ENCODE measurements around the gene ACAP2.
"Not testable (repeated sequence)": the region's sequence is repeated elsewhere in the genome, so short reads cannot be mapped to it uniquely, and the experiment has no call there.

Gene ACAP2, protein sequence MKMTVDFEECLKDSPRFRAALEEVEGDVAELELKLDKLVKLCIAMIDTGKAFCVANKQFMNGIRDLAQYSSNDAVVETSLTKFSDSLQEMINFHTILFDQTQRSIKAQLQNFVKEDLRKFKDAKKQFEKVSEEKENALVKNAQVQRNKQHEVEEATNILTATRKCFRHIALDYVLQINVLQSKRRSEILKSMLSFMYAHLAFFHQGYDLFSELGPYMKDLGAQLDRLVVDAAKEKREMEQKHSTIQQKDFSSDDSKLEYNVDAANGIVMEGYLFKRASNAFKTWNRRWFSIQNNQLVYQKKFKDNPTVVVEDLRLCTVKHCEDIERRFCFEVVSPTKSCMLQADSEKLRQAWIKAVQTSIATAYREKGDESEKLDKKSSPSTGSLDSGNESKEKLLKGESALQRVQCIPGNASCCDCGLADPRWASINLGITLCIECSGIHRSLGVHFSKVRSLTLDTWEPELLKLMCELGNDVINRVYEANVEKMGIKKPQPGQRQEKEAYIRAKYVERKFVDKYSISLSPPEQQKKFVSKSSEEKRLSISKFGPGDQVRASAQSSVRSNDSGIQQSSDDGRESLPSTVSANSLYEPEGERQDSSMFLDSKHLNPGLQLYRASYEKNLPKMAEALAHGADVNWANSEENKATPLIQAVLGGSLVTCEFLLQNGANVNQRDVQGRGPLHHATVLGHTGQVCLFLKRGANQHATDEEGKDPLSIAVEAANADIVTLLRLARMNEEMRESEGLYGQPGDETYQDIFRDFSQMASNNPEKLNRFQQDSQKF

DNA sequence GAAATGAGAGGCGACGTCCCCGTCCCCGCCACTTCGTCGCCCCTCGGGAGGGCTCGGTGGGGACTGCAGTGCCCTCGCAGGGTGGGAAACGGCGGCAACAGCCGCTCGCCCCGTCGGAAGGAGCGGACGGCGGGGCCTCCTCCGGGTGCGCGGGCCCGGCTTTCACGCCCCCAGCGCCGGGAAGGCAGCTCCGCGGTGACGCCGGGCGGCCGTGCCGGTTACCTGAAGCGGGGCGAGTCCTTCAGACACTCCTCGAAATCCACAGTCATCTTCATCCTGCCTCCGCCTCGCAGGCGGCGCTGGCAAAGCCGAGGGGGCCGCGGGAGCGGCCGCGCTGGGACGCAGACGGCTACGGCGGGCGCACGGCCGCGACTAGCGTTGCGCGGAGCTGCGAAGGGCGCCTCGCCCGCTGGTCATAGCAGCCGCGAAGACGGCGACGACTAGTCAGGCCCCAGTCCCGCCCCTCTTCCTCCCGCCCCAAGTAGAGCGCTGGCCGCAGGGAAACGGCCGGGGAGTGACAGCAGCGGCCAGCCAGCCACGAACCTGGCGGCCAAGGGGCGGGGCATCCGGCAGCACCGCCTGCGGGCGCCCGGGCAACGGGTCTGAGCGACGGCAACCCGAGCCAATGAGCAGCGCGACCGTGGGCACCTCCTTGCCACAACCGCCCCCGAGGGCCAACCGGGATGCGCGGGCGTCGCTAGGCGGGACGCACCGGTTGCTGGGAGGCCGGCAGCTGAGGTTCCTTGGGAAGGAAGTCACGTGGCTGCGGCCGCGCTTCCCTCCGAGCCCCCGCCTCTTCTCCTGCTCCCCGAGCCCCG, at the start of gene ACAP2:
TSS of gene ACAP2 (minus strand) at position 448 of the 818 bp plus-strand sequence. CDS start at position 275, 173 bp downstream.
- peak; percentile 98 to 99 for DNase-seq (ENCODE audit: low read depth in 2 of 2)

DNA sequence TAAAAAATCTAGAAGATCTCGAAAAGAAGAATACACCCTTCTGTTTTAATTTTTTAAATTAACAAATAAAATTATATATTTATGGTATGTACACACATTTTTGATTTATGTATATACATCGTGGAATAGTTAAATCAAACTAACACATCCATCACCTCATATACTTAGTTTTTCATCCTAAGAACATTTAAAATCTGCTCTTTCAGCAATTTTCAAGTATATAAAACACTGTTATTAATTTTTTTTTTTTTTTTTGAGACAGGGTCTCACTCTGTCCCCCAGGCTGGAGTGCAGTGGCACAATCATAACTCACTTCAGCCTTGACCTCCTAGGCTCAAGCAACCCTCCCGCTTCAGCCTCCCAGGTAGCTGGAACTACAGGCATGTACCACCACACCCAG, 32.8 kb upstream of the ACAP2 start:
- no peak for DNase-seq (ENCODE audit: low read depth in 2 of 2)

DNA sequence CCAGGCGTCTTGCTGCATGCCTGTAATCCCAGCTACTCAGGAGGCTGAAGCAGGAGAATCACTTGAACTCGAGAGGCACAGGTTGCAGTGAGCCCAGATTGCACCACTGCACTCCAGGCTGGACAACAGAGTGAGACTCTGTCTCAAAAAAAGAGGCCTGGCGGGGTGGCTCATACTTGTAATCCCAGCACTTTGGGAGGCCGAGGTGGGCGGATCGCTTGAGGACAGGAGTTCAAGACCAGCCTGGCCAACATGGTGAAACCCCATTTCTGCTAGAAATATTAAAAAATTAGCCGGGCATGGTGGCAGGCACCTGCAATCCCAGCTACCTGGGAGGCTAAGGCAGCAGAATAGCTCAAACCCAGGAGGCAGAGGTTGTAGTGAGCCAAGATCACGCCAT, 32.3 kb upstream of the ACAP2 start:
- not testable (repeated sequence) for DNase-seq (ENCODE audit: low read depth in 2 of 2)

DNA sequence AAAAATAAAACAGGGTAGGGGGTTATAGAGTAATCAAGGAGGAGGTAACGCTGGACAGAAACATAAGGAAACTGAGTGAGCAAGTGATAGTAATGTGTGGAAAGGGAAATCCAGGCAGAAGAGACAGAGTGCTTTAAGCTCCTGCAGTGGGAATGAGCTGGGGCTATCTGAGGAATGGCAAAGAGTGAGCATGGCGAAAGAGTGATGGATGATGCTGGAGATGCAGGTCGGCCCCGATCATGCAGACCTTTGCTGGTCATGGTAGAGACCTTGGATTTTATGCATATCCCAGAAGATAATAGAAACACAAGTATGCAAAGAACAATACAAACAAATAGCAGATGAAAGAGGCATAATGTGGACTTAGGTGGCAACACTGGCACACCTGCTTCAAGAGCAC, 26.0 kb upstream of the ACAP2 start:
- no peak for DNase-seq (ENCODE audit: low read depth in 2 of 2)

DNA sequence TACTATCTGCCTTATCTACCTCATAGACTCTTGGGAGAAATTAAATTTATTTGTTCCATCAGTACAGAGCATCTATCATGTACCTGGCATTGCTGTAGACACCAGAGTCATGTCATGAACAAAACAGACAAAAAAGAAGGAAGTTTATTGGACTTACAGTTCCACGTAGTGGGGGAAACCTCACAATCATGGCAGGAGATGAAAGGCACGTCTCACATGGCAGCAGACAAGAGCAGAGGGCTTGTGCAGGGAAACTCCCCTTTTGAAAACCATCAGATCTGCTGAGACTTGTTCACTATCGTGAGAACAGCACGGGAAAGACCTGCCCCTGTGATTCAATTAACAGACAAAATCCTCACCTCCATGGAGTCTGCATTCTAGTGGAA, 25.6 kb upstream of the ACAP2 start:
- DNase-seq (ENCODE audit: low read depth in 2 of 2), result no peak

DNA sequence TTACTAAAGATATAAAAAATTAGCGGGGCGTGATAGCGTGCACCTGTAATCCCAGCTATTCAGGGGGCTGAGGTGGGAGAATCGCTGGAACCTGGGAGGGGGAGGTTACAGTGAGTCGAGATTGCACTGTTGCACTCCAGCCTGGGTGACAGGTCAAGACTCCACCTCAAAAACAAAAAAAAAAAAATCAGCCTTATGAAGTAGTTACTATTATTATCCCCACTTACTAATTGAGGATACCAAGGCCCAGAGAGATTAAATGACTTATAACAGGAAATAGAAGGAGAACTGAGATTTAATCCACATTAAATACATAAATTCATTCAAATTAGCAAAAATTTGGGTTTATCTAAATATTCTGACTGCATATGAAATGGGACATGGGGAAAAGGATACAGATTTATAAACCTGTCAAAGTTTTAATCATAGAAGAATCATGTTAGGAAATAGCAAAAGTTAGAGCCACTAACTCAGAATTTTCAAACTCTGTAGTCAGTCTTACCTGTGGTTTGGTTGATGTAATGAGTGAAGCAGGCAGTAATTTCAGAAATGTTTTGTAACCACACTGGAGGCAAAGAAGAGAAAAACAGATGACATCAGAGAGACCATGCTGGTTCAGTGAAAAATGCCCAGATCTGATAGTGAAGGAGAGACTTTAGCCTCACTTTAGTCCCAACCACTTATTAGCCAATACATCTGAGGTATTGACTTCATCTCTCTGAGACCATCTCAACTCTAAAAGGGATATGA, 25.0 kb upstream of the ACAP2 start:
- no peak for DNase-seq (ENCODE audit: low read depth in 2 of 2)

DNA sequence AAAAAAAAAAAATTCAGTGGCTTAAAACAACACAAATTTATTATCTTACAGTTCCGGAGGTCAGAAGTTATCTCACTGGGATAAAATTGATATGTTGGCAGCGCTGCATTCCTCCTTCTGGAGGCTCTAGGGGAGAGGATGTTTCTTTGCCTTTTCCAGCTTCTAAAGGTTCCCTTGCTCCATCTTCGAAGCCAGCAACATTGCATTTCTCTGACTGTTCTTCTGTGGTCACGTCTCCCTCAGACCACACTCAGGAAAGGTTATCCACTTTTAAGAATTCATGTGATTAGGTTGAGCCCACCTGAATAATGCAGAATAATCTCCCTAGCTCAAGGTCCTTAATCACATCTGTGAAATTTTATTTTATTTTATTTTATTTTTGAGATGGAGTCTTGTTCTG, 23.4 kb upstream of the ACAP2 start:
- no peak for DNase-seq (ENCODE audit: low read depth in 2 of 2)

DNA sequence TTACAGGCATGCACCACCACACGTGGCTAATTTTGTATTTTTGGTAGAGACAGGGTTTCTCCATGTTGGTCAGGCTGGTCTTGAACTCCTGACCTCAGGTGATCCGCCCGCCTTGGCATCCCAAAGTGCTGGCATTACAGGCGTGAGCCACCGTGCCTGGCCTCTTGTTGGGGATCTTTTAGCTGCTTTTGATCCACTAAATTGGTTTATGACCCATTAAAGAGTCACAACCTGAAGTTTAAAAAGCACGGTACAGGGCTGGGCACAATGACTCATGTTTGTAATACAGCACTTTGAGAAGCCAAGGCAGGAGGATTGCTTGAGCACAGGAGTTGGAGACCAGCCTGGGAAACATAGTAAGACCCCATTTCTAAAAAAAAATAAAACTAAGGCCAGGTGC, 20.1 kb upstream of the ACAP2 start:
- not testable (repeated sequence) for DNase-seq (ENCODE audit: low read depth in 2 of 2)

DNA sequence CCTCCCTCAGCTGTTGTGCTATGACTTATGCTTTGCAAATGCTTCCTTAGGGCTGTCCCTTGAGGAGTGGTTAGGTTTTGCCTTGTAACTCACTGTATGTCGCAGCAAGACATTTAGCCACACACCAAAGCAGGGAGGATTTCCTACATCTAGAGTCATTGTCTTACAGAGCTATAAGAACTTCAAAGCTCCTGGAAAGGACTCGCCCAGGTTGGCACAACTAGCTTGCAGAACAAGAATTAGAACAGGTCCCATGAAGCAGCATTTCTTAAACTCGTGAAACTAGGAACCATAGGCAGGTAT, 19.4 kb upstream of the ACAP2 start:
- DNase-seq (ENCODE audit: low read depth in 2 of 2), result no peak

DNA sequence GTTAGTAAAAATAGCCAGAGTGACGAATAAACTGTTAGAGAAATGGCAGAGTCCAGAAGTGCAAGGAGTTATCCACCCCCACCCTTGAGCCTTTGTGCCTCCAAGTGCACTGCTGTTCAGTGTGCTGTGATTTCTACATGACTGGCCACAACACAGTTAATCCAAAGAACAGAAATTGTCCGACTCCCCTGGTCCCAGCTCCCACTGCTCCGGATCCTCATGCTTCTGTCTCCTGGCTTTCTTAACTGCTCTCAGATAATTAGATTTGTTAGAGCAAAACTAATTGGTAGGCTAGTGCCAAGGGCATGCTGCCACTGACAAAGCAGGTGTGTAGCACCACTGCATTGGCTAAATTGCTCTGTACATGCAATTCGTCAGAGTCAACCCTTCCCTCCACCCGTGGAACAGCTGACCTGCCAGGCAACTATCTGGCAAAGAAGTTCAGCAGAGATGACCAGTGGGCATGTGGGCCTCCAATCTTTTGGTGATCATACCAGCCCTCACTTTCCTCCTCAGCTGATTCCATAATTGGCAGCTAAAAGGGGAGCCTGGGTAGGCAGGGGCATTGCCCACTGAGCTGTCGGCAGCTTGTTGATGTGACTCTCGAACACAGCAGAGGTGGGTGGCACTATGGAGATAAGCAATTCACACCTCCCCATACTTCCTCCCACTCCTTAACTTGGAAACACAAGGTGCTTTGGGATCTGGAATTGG, 18.9 kb upstream of the ACAP2 start:
- no peak for DNase-seq (ENCODE audit: low read depth in 2 of 2)

DNA sequence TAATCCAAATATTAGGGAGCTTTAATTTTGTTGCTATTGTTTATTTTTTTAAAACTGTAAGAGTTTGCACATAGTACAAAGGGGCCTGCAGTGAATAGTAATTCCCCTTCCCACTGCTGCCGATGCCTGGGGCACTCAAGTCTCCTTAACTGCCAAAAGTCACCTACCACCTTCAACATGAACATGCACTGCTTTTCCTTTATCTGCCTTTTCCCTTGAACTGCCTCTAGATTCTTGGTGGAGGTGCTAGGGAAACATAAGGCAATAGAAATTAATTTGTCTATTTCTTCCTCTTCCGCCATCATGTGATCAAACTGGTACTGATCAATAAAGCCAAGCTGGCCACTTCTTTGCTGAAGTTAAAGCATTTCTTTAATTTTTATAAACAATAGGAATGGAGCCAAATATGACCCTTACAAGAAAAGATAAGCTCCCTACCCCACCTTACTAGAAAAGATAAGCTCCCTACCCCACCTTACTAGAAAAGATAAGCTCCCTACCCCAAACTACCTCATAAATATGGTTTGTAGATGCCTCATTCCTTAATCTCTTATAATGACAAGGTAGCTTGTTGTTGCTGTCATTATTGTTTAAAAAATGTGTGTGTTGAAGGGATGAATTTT, 17.4 kb upstream of the ACAP2 start:
- no peak for DNase-seq (ENCODE audit: low read depth in 2 of 2)

DNA sequence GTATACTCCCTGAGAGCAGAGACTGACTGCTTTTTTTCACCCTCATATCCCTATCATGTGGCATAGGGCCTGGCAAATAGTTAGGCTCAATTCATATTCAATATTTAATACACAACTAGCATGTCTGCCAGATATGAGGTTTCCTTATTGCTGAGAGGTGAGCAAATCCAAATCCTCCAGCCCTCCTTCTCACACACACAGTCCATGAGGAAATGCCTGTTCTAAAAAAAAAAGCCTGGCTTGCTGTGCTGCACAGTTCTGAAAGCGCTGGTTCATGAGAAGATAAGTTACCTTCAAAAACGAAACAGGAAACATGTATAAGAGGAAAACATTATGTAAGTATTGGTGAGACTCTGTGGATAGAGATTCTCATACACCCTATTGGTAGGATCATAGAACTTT, 15.5 kb upstream of the ACAP2 start:
- DNase-seq (ENCODE audit: low read depth in 2 of 2), result no peak

DNA sequence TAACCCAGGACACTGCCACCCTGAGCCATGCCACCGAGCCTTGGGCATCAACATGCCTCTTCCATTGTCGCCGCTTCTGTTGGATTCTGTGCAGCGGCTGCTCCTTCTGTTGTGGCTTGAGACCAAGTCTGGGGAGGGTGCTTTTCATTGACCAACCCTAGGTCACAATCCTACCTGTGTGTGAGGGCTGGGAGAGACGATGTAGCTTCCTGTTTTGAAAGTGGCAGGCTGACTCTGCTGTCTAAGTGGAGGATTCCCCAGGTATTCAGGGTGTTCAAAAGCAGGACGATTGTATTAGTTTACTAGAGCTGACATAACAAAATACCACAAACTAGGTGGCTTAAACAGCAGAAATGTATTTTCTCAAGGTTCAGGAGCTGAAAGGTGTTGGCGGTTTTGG, 13.0 kb upstream of the ACAP2 start:
- DNase-seq (ENCODE audit: low read depth in 2 of 2), result no peak

DNA sequence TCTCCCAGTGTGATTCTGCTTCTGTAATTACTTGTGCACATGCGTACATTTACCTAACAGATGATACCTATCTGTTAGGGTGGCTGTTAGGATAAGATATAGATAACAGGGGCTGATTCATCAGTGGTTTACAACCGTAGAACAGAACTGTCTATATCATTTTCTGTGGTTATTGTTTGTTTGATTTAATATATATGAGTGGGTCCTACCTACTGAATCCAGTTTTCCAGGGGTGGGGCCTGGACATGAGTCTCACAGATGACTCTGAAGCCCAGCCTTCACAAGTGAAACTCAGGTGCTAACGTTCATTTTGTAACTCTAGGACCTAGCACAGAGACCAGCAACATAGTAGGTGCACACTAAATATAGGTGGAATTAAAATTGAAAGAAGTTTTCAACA, 10.4 kb upstream of the ACAP2 start:
- DNase-seq (ENCODE audit: low read depth in 2 of 2), result no peak

DNA sequence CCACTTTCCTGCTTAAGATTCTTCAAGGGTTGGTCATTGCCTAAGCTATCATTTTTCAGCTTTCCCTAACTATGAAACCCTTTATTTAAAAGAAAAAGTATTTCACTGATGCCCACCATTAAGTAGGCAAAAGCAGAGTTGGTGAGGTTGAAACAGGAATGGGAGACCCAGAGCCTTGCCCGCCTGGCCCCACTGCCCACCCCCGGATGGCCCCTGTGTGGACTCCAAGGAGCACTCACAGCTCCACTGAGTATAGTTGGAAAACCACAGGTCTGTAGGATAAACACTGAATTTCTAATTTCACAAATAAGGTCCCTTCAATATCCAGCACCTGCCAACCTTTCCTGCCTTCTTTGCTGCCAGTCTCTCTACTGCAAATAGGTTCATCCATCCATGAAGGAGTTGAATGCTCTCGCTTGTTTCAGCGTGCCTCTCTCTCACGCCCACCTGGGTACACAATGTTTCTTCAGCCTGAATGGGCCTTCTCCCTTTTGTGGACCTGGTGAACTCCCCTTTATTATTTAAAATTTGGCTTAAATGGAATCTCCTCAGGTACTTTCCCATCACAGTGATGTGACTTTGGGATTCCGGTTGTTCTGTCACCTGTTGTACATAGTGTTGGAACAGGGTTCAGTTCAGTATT, 8.7 kb upstream of the ACAP2 start:
- no peak for DNase-seq (ENCODE audit: low read depth in 2 of 2)

DNA sequence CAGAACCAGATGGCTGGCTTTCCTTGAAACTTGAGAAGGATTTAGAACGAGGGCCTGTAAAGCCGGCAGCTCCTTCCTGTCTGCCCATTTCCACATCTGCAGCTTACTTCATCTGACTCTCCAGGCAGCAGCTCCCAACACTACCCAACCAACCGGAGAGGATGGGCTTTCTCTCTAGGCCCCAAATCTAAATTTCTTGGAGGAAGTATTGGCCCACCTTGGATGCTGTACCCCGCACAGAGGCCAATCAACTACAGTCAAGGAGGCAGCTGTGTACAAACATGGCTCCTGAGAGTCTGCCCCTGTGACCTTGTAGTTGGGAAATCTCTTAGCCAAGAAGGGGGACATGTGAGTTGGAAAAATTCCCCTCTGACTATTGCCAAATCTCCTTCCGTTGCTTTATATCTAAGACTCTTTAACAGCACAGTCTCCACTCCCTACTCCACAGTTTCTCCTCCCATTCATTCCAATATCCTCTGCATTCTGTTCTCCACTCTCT, 8.0 kb upstream of the ACAP2 start:
- no peak for DNase-seq (ENCODE audit: low read depth in 2 of 2)

DNA sequence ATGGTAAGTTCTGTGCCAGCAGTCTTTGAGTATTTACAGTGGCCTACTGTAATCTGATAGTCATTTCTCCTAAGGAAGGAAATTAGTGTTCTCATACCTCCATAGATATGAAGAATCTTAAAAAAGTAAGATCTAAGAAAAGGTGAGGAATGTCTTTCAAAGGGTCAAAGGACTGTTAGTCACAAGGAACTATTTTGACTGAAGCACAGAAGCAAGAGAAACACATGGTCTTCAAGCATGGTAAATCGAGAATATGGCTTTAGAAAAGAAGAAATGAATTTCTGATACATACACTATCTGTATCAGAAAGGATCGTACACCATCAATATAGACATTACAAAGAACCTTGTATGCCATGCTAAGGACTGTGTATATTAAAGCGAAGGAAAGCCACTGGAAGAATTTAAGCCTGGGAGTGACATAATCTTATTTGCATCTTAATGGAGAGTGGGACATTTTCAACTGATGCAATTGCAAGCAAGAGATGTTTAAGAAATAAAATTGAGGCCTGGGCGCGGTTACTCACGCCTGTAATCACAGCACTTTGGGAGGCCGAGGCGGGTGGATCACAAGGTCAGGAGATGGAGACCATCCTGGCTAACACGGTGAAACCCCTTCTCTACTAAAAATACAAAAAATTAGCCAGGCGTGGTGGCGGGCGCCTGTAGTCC, 5.5 kb upstream of the ACAP2 start:
- no peak for DNase-seq (ENCODE audit: low read depth in 2 of 2)

DNA sequence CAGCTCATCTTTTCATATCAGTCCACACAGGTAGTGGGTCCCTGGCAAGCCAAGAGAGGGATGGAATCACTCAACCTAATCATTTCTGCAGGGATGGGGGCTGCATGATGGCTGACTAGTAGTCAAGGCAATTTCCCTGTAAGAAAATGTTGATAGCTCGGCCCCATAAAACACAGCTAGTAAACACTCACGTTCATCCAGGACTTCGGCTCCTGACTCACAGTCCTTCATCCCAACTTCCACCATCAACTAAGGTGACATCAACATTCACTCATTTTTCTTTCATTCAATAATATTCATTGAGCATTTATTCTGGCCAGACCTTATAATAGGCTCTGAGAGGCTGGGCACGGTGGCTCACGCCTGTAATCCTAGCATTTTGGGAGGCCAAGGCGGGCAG, 4.4 kb upstream of the ACAP2 start:
- no peak for DNase-seq (ENCODE audit: low read depth in 2 of 2)

DNA sequence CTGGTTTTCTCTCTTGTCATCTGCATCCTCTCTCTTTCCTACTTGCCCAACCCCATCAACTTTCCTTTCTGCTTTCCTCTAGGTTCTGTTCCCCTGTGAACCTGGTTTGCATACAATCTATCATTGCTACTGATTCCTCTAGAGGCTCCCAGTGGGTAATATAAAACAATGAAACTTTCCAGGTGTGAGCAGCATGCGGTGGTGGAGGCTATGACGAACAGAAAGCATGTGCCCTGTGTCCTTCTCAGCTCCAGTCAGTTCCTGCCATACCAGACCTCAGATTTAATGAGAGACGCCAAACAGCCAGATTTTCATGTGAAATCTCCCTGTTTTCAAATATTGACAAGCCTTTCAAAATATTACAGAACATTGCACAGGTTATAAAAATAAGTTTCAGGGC, 3.5 kb upstream of the ACAP2 start:
- DNase-seq (ENCODE audit: low read depth in 2 of 2), result no peak

DNA sequence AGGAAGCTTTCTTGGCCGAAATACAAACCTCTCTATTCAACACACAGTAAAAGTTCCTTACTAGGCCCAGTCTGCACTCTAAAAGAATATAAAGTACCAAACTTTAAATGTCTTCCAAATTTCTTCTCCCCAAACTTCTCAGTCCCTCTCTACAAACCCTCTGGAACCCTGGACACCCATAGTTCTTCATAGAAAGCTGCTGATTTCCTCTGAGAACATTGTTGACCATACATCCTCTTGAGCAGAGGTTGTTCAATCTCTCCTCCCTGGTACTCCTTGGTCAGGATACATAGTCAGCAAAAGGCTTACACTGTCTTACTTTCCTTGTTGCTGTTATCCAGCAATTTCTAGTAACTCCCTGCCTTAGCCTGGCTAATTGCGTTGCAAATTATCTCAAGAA, 3.1 kb upstream of the ACAP2 start:
- no peak for DNase-seq (ENCODE audit: low read depth in 2 of 2)

Measured in activated CD4-positive, alpha-beta T cell treated with anti-CD3 and anti-CD28 coated beads for 24 hours (primary cell).